Ovary (tissue), 9 donors: ENCODE measurements around the gene MRPS23. TPM values are rescaled to one million over a fixed set of nuclear protein-coding genes. Genes with fewer than 3 reads are reported as not detected.

Source experiments
- DNase-seq, 5 donors: peaks; one replicate each; pipeline ENCODE4 v3.0.0-alpha.2; 2019 to 2020
- H3K27ac ChIP-seq, 2 donors: fragments of 200-600 bp; one replicate each; pipeline versions ENCODE4 v1.5.1 to v1.8.0; 2019 to 2022
- H3K27me3 ChIP-seq: fragments of 200-600 bp; one replicate; pipeline ENCODE4 v1.8.0; 2022
- H3K36me3 ChIP-seq: fragments of 200-600 bp; sonication (generic); one replicate; pipeline ENCODE4 v1.5.1; 2019
- H3K4me1 ChIP-seq: one replicate; pipeline ENCODE4 v1.8.1; 2013; ENCODE audit warnings: mild to moderate bottlenecking, moderate library complexity; ENCODE audit not compliant: insufficient read depth
- H3K4me3 ChIP-seq: fragments of 200-600 bp; sonication (generic); one replicate; pipeline ENCODE4 v1.5.1; 2017
- H3K9me3 ChIP-seq, 2 donors: fragments of 200-600 bp in 1 of 2; sonication (generic) in 1 of 2; one replicate each; pipeline versions ENCODE4 v1.5.1 to v1.8.1; 2013 to 2019; ENCODE audit warnings: mild to moderate bottlenecking in 1 of 2, moderate library complexity in 1 of 2
- CTCF ChIP-seq, 3 donors: fragments of 450-650 bp in 2 of 3; fragments of 200-600 bp in 1 of 3; IDR thresholded peaks; one replicate each; pipeline versions ENCODE4 v1.5.1 to v1.8.0; 2016 to 2022; ENCODE audit warnings: antibody characterized with exemption in 3 of 3, mild to moderate bottlenecking in 1 of 3
- EP300 ChIP-seq: sonication (generic); formaldehyde crosslinking; IDR thresholded peaks from one replicate; pipeline ENCODE4 v1.6.1; 2017; ENCODE audit warnings: antibody characterized with exemption
- POLR2A ChIP-seq: fragments of 450-650 bp; IDR thresholded peaks from one replicate; pipeline ENCODE4 v1.6.1; 2017; ENCODE audit warnings: antibody characterized with exemption, mild to moderate bottlenecking, moderate library complexity
- WGBS, 3 donors: extraction: QIAGEN DNeasy Blood & Tissue Kit in 1 of 3; methylation state at CpG; one replicate each; pipeline versions ENCODE4 v1.1.5 to v1.1.7; 2013 to 2017; 5-methylcytosine and 5-hydroxymethylcytosine counted together
- intact Hi-C, 4 donors: fragments of 100-400 bp; cut with DNase I; formaldehyde crosslinking; loops; one replicate each; pipeline versions ENCODE4 v1.11.0 to v1.15.1; 2022 to 2023
- polyA plus RNA-seq, 2 donors: library from polyadenylated mRNA; stranded (reverse); fragments of 200-250 nt in 1 of 2; fragments of 350-450 nt in 1 of 2; fragmentation: Illumina TruSeq in 1 of 2; extraction: RNeasy Lipid Tissue Mini Kit (QIAGEN cat#74804) in 1 of 2; gene quantifications; one replicate each; pipeline ENCODE4 v1.2.3, GENCODE V29; 2013 to 2014
- total RNA-seq, 7 donors: library from RNA; depleted of rRNA in 2 of 7; stranded (reverse); fragments of >200 nt in 2 of 7; fragmentation: NEBNext Ultra II Directional in 3 of 7; extraction: Animal tissue kit (Norgen Biotek cat#: 25700) in 3 of 7; gene quantifications; one replicate each; pipeline versions ENCODE4 v1.1.0 to v1.2.4, GENCODE V29; 2016 to 2023
- donor health status: DM: no; HTN: no; CAD: no; lungs with moderate emphysema.
- donor health status: DM: no; HTN: no; CAD: no.
- donor health status: Bipolar disorder and iron deficiency.
- donor health status: DM: yes; HTN: yes; CAD: no.
- donor health status: DM: no; HTN: no; CAD: no.
- donor health status: DM: yes; HTN: yes; CAD: no.

The MRPS23 gene
- total and polyA plus RNA-seq, 9 donors = 12.2 to 37.9 (median 31.1) TPM

- intact Hi-C loops = loop anchor here (5.0 to 10.0 kb wide), 5 partner anchors 82 to 712 kb away; no protein-coding TSS in a partner anchor
- no peaks in the 10 kb centered on the region for H3K9me3 ChIP-seq
- H3K4me3 ChIP-seq = no peak overlapping the region
- H3K27ac ChIP-seq = no peak overlapping the region
- DNase-seq = no peak
- TF ChIP-seq POLR2A = no peak
- no peak for TF ChIP-seq EP300
- TF ChIP-seq CTCF (IDR thresholded peaks at IDR 0.05) = no peak
- H3K36me3 ChIP-seq = no peaks in the 10 kb centered on the region
- H3K4me1 ChIP-seq = no peaks in the 10 kb centered on the region
- no peaks in the 10 kb centered on the region for H3K27me3 ChIP-seq
- WGBS, 3 donors = 66 to 70% (median 67%) methylated on average over 13 of the region's 13 CpGs
Observed at GRCh38 chr17:57834146-57834741, 15.6 kb downstream of the MRPS23 start.

GRCh38 chr17:57833179-57833939, 16.5 kb downstream of the MRPS23 start:
- Histone ChIP-seq H3K9me3 (no peaks in the 10 kb centered on the region), H3K36me3 (no peaks in the 10 kb centered on the region), H3K4me1 (no peaks in the 10 kb centered on the region), H3K4me3 (peak overlapping the region; percentile 33), H3K27ac (peak overlapping the region in 1 of 2 donors; percentile 38), H3K27me3 (no peaks in the 10 kb centered on the region)
- TF ChIP-seq CTCF (IDR thresholded peaks at IDR 0.05) = peak; percentile 79 to 90 (median 83)
- TF ChIP-seq EP300 = no peak
- TF ChIP-seq POLR2A = no peak
- intact Hi-C loops = loop anchor here (5.0 to 10.0 kb wide), 5 partner anchors 81 to 711 kb away; no protein-coding TSS in a partner anchor
- WGBS, 3 donors = 7 to 9% (median 7%) methylated on average over 13 of the region's 13 CpGs
- peak; percentile 64 to 76 (median 68) for DNase-seq

GRCh38 chr17:57832314-57833178, 17.3 kb downstream of the MRPS23 start:
- no peak for TF ChIP-seq POLR2A
- TF ChIP-seq EP300 = no peak
- TF ChIP-seq CTCF (IDR thresholded peaks at IDR 0.05) = no peak
- Histone ChIP-seq H3K4me3 (peak overlapping the region; percentile 33), H3K9me3 (no peaks in the 10 kb centered on the region), H3K27ac (peak overlapping the region in 1 of 2 donors; percentile 38), H3K36me3 (no peaks in the 10 kb centered on the region), H3K4me1 (no peaks in the 10 kb centered on the region), H3K27me3 (no peaks in the 10 kb centered on the region)
- intact Hi-C loops = loop anchor here (5.0 to 10.0 kb wide), 5 partner anchors 80 to 710 kb away; no protein-coding TSS in a partner anchor
- 19 to 21% (median 20%) methylated on average over 12 of the region's 12 CpGs for WGBS, 3 donors
- no peak for DNase-seq

- H3K9me3 ChIP-seq = no peaks in the 10 kb centered on the region
- H3K36me3 ChIP-seq = no peaks in the 10 kb centered on the region
- no peak overlapping the region for H3K4me3 ChIP-seq
- TF ChIP-seq EP300 = no peak
- intact Hi-C loops = loop anchor here (5.0 to 10.0 kb wide), 5 partner anchors 79 to 709 kb away; no protein-coding TSS in a partner anchor
- H3K27ac ChIP-seq = no peak overlapping the region
- no peak for DNase-seq
- H3K4me1 ChIP-seq = no peaks in the 10 kb centered on the region
- 87 to 93% (median 89%) methylated on average over 7 of the region's 7 CpGs for WGBS, 3 donors
- H3K27me3 ChIP-seq = no peaks in the 10 kb centered on the region
Observed at GRCh38 chr17:57830880-57831279, 19.0 kb downstream of the MRPS23 start.
